ENCODE measurements around the gene CCDC192. TPM values are rescaled to one million over a fixed set of nuclear protein-coding genes. Genes with fewer than 3 reads are reported as not detected.
A peak's percentile ranks its signal among the peaks of the same experiment; 100 is the strongest.

The CCDC192 gene
- total RNA-seq, 1 experiment from 2014 or later: 0.52 TPM

DNA sequence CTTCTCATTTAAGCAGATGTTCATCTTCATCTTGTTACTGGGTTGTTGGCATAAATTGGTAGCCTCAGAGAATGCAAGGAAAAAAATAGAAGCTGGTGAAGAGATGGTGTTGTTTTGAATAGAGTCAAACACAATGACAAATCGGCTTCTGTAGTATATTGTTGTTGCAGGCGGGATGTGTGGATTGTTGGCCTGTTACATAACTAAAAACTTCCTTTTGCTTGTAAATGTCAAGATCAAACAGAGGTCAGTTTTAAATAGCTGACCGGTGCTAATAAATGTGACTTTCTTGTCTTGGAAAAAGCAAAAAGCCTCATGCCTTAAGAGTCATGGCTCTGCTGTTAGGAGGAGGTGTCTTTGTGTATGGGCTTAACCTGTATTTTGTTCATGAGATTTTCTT lies 59.2 kb downstream of the CCDC192 start (continued):
- TF ChIP-seq, protein P1, sequence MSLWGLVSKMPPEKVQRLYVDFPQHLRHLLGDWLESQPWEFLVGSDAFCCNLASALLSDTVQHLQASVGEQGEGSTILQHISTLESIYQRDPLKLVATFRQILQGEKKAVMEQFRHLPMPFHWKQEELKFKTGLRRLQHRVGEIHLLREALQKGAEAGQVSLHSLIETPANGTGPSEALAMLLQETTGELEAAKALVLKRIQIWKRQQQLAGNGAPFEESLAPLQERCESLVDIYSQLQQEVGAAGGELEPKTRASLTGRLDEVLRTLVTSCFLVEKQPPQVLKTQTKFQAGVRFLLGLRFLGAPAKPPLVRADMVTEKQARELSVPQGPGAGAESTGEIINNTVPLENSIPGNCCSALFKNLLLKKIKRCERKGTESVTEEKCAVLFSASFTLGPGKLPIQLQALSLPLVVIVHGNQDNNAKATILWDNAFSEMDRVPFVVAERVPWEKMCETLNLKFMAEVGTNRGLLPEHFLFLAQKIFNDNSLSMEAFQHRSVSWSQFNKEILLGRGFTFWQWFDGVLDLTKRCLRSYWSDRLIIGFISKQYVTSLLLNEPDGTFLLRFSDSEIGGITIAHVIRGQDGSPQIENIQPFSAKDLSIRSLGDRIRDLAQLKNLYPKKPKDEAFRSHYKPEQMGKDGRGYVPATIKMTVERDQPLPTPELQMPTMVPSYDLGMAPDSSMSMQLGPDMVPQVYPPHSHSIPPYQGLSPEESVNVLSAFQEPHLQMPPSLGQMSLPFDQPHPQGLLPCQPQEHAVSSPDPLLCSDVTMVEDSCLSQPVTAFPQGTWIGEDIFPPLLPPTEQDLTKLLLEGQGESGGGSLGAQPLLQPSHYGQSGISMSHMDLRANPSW (CRISPR knock-in tag; conservative IDR thresholded peaks at IDR 0.05; ENCODE audit: low read depth): no peak
- TF ChIP-seq, protein P2, sequence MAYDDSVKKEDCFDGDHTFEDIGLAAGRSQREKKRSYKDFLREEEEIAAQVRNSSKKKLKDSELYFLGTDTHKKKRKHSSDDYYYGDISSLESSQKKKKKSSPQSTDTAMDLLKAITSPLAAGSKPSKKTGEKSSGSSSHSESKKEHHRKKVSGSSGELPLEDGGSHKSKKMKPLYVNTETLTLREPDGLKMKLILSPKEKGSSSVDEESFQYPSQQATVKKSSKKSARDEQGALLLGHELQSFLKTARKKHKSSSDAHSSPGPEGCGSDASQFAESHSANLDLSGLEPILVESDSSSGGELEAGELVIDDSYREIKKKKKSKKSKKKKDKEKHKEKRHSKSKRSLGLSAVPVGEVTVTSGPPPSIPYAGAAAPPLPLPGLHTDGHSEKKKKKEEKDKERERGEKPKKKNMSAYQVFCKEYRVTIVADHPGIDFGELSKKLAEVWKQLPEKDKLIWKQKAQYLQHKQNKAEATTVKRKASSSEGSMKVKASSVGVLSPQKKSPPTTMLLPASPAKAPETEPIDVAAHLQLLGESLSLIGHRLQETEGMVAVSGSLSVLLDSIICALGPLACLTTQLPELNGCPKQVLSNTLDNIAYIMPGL (CRISPR knock-in tag; IDR thresholded peaks at IDR 0.05): no peak
- TF ChIP-seq RORB (CRISPR knock-in tag; IDR thresholded peaks at IDR 0.05): no peak
- TF ChIP-seq, protein P3, sequence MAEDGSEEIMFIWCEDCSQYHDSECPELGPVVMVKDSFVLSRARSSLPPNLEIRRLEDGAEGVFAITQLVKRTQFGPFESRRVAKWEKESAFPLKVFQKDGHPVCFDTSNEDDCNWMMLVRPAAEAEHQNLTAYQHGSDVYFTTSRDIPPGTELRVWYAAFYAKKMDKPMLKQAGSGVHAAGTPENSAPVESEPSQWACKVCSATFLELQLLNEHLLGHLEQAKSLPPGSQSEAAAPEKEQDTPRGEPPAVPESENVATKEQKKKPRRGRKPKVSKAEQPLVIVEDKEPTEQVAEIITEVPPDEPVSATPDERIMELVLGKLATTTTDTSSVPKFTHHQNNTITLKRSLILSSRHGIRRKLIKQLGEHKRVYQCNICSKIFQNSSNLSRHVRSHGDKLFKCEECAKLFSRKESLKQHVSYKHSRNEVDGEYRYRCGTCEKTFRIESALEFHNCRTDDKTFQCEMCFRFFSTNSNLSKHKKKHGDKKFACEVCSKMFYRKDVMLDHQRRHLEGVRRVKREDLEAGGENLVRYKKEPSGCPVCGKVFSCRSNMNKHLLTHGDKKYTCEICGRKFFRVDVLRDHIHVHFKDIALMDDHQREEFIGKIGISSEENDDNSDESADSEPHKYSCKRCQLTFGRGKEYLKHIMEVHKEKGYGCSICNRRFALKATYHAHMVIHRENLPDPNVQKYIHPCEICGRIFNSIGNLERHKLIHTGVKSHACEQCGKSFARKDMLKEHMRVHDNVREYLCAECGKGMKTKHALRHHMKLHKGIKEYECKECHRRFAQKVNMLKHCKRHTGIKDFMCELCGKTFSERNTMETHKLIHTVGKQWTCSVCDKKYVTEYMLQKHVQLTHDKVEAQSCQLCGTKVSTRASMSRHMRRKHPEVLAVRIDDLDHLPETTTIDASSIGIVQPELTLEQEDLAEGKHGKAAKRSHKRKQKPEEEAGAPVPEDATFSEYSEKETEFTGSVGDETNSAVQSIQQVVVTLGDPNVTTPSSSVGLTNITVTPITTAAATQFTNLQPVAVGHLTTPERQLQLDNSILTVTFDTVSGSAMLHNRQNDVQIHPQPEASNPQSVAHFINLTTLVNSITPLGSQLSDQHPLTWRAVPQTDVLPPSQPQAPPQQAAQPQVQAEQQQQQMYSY (CRISPR knock-in tag; IDR thresholded peaks at IDR 0.05): no peak
- TF ChIP-seq NFYB (CRISPR knock-in tag; conservative IDR thresholded peaks at IDR 0.05; ENCODE audit: low read depth): no peak
- TF ChIP-seq, protein P4, sequence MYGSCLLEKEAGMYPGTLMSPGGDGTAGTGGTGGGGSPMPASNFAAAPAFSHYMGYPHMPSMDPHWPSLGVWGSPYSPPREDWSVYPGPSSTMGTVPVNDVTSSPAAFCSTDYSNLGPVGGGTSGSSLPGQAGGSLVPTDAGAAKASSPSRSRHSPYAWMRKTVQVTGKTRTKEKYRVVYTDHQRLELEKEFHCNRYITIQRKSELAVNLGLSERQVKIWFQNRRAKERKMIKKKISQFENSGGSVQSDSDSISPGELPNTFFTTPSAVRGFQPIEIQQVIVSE (CRISPR knock-in tag; IDR thresholded peaks at IDR 0.05; ENCODE audit: borderline replicate concordance): no peak

DNA sequence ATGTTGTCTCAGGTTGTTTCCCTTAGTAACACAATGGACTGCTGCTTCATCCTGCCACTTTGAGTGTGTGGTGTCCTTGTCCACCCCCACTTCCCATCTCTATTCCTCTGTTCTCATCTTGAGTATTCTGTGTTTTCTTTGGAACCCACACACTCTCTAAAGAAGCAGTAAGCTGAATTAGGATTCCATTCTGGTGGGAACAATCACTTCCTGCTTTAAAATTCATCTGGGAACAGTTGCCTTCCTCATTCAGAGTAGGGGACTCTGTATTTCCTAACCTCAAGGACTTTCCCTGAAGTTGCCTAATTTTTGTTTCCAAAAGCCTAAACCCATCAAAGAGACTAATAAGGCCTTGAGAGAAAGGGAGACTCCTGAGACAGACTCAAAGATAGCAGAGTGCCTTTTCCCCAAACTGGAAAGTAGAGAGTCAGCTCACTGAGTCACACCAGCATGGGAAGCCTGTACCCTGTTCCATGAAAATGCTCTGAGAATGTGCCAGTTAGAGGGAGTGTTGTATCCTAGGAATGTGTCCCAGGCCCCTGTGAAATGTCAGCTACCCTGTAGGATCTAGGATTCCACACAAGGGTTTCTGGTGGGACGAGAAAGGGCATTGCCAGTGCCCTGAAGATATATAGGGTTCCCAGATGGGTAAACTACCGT lies 63.6 kb downstream of the CCDC192 start:
- H3K4me3 Mint-ChIP-seq: no peak overlapping the region
- TF ChIP-seq, protein P5, sequence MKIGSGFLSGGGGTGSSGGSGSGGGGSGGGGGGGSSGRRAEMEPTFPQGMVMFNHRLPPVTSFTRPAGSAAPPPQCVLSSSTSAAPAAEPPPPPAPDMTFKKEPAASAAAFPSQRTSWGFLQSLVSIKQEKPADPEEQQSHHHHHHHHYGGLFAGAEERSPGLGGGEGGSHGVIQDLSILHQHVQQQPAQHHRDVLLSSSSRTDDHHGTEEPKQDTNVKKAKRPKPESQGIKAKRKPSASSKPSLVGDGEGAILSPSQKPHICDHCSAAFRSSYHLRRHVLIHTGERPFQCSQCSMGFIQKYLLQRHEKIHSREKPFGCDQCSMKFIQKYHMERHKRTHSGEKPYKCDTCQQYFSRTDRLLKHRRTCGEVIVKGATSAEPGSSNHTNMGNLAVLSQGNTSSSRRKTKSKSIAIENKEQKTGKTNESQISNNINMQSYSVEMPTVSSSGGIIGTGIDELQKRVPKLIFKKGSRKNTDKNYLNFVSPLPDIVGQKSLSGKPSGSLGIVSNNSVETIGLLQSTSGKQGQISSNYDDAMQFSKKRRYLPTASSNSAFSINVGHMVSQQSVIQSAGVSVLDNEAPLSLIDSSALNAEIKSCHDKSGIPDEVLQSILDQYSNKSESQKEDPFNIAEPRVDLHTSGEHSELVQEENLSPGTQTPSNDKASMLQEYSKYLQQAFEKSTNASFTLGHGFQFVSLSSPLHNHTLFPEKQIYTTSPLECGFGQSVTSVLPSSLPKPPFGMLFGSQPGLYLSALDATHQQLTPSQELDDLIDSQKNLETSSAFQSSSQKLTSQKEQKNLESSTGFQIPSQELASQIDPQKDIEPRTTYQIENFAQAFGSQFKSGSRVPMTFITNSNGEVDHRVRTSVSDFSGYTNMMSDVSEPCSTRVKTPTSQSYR (CRISPR knock-in tag; IDR thresholded peaks at IDR 0.05): no peak
- H3K27ac Mint-ChIP-seq: no peak overlapping the region; the same call in 1 of the 2 replicates
- CTCF ChIA-PET: interaction anchor here (0.7 kb wide), 1 partner anchor 111 kb away, joined by 5 read pairs; no protein-coding TSS in a partner anchor
- ATAC-seq (peak; percentile 32), DNase-seq (ENCODE audit: low spot score) (no peak)
- POLR2A ChIA-PET: interaction anchor here (0.5 kb wide), 1 partner anchor 40 kb away, joined by 3 read pairs; no protein-coding TSS in a partner anchor
- H3K36me3 Mint-ChIP-seq: no peaks in the 10 kb centered on the region
- H3K4me1 Mint-ChIP-seq: peaks cover 8% of the 10 kb centered on the region
- H3K27me3 Mint-ChIP-seq (ENCODE audit: low read depth): no peaks in the 10 kb centered on the region
- no peaks in the 10 kb centered on the region for H3K9me3 Mint-ChIP-seq

DNA sequence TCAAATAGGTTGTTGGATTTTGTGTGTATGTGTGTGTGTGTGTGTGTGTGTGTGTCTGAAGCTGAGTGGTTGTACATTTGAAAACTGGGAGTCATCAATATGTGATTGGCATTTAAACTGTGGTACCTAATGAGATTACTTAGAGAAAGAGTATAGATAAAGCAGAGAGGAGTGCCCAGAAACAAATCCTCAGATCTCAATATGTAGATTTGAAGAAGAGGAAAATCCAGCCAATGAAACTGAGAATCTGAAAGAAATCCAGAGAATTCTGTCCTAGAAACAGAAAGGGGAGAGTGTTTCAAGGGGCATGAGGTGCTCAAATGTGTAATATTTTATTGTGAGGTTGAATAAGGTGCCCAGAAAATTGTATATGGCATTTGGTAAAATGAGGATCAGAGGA lies 66.2 kb downstream of the CCDC192 start:
- DNase-seq (ENCODE audit: low spot score) (no peak), ATAC-seq (no peak)
- ChIA-PET CTCF (no interaction called here), POLR2A (no interaction called here)
- no peak overlapping the region for H3K4me3 Mint-ChIP-seq
- H3K27me3 Mint-ChIP-seq (ENCODE audit: low read depth): no peaks in the 10 kb centered on the region
- H3K9me3 Mint-ChIP-seq: no peaks in the 10 kb centered on the region
- no peak overlapping the region for H3K27ac Mint-ChIP-seq
- TF ChIP-seq, protein P6, sequence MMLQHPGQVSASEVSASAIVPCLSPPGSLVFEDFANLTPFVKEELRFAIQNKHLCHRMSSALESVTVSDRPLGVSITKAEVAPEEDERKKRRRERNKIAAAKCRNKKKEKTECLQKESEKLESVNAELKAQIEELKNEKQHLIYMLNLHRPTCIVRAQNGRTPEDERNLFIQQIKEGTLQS (CRISPR knock-in tag; conservative IDR thresholded peaks at IDR 0.05): no peak
- TF ChIP-seq NR3C1 (CRISPR knock-in tag; conservative IDR thresholded peaks at IDR 0.05; ENCODE audit: low read depth) (no peak), RORB (CRISPR knock-in tag; IDR thresholded peaks at IDR 0.05) (no peak), ZNF232 (CRISPR knock-in tag; IDR thresholded peaks at IDR 0.05) (no peak), SP1 (CRISPR knock-in tag; conservative IDR thresholded peaks at IDR 0.05) (no peak), ZNF396 (CRISPR knock-in tag; IDR thresholded peaks at IDR 0.05; ENCODE audit: borderline replicate concordance) (no peak)
- no peaks in the 10 kb centered on the region for H3K36me3 Mint-ChIP-seq
- peaks cover 5% of the 10 kb centered on the region for H3K4me1 Mint-ChIP-seq

Data from WTC11 (cell line).